HAP-1 (cell line): ENCODE data around the gene AGBL4.

Source experiments
- DNase-seq, 2 experiments: peaks; one replicate each; pipeline ENCODE4 v3.0.0-alpha.2; 2016 to 2020; ENCODE audit warnings: low spot score in 2 of 2
- H3K27me3 ChIP-seq: fragments of 250-450 bp; sonication (Bioruptor Pico); 2 replicates; pipeline ENCODE4 v1.5.1; 2020; ENCODE audit warnings: low read depth, mild to moderate bottlenecking, moderate library complexity
- H3K36me3 ChIP-seq: fragments of 250-450 bp; sonication (Bioruptor Pico); replicated peaks from 2 replicates; pipeline ENCODE4 v1.5.1; 2020; ENCODE audit warnings: mild to moderate bottlenecking
- H3K4me1 ChIP-seq: fragments of 250-450 bp; sonication (Bioruptor Pico); 2 replicates; pipeline ENCODE4 v1.5.1; 2020; ENCODE audit warnings: mild to moderate bottlenecking
- H3K4me3 ChIP-seq: fragments of 250-450 bp; sonication (Bioruptor Pico); 2 replicates; pipeline ENCODE4 v1.5.1; 2020; ENCODE audit warnings: mild to moderate bottlenecking, moderate library complexity
- H3K9me3 ChIP-seq: fragments of 250-450 bp; sonication (Bioruptor Pico); 2 replicates; pipeline ENCODE4 v1.5.1; 2020; ENCODE audit warnings: mild to moderate bottlenecking, moderate library complexity
- in situ Hi-C: fragments of 300-500 bp; cut with MboI; formaldehyde crosslinking; loops from 3 replicates; pipeline ENCODE4 v1.14.3; 2020; ENCODE audit warnings: low sequenced_read_pairs, inconsistent platforms, mixed read lengths

Gene AGBL4

DNA sequence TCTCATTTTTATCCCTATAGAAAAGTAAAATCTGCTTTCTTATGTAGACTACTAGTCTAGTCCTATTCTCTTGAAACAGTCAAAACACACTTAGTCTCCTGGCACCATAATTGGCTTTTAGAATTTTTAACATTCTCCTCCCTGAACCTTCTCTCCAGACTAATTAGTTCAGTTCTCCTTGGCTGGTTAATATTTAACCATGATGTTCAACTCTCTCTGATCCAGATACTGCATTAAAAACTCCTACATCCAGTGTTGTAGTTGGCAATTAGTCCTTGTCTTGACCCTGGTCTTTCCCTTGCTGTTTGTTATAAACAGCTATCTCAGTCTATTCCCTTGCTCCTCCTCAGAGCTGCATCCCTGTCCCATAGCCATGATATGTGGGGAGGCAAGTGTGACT lies 824.2 kb downstream of the AGBL4 start:
- H3K4me3 ChIP-seq, result no peak overlapping the region
- H3K36me3 ChIP-seq, result no peaks in the 10 kb centered on the region
- H3K9me3 ChIP-seq, result no peaks in the 10 kb centered on the region; the same call in 1 of the 2 replicates
- no peaks in the 10 kb centered on the region for H3K27me3 ChIP-seq
- in situ Hi-C loops, result no loop called here
- no peaks in the 10 kb centered on the region for H3K4me1 ChIP-seq
- DNase-seq, result no peak

DNA sequence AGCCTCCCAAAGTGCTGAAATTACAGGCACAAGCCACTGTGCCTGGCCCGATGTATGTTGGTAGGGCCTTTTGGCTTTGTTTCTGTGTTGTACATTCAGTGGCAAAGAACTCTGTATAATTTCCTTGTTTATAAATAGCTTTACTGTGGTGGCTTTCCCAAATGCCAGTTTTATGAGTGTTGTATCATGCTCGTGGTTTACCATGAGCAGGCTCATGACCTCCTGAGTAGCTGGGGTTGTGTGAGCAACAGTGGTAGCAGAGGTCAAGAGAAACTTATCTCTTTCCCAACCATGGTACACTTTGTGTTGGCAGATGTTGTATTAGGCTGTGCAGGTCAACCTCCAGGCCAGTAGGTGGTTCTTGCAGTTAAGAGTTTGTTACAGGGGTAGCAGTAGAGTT lies 826.7 kb downstream of the AGBL4 start:
- Histone ChIP-seq H3K36me3 (no peaks in the 10 kb centered on the region), H3K9me3 (no peaks in the 10 kb centered on the region), H3K4me1 (no peaks in the 10 kb centered on the region), H3K4me3 (no peak overlapping the region), H3K27me3 (no peaks in the 10 kb centered on the region)
- in situ Hi-C loops, result no loop called here
- DNase-seq, result no peak

DNA sequence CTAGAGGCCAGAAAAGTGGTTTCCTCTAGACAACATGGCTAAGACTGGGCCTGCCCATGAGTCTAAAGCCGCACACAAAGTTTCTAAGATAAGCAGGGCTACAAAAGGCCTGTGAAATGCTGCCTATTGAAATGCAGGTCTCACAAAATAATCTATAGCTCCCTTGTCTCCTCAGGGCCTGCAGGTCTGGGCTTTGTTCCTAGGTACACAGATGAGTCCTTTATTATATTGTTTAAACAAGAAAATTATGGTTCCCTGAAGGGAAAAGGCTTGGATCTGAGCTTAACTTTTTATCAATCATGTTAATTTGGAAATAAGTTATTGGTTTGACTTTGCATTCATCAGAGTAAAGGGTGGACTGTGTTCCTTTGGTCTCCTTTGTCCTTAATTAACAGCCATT lies 833.6 kb downstream of the AGBL4 start:
- no peaks in the 10 kb centered on the region for H3K36me3 ChIP-seq
- no peaks in the 10 kb centered on the region for H3K9me3 ChIP-seq
- no peaks in the 10 kb centered on the region for H3K27me3 ChIP-seq
- in situ Hi-C loops, result no loop called here
- no peak for DNase-seq
- H3K4me1 ChIP-seq, result no peaks in the 10 kb centered on the region
- no peak overlapping the region for H3K4me3 ChIP-seq

DNA sequence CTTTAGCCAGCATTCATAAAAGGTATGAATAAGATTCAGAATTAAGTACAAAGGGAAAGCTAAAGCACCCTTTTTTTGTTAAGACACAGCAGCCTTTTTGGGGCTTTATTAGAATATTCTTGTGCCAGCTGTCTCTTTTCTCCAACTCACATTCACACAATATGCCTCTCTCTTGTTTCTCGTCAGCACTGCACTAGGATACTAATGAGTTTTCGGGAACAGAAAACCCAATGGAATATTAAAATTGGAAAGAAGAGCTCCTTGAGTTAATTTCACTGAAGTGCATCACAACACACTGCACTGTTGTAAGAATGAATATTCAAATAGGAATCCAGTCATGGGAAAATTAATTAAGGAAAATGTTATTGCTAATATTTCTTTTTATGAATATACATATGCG lies 836.7 kb downstream of the AGBL4 start:
- H3K27me3 ChIP-seq, result no peaks in the 10 kb centered on the region
- DNase-seq, result no peak
- H3K9me3 ChIP-seq, result no peaks in the 10 kb centered on the region
- no peaks in the 10 kb centered on the region for H3K36me3 ChIP-seq
- H3K4me1 ChIP-seq, result no peaks in the 10 kb centered on the region
- in situ Hi-C loops, result no loop called here
- H3K4me3 ChIP-seq, result no peak overlapping the region

DNA sequence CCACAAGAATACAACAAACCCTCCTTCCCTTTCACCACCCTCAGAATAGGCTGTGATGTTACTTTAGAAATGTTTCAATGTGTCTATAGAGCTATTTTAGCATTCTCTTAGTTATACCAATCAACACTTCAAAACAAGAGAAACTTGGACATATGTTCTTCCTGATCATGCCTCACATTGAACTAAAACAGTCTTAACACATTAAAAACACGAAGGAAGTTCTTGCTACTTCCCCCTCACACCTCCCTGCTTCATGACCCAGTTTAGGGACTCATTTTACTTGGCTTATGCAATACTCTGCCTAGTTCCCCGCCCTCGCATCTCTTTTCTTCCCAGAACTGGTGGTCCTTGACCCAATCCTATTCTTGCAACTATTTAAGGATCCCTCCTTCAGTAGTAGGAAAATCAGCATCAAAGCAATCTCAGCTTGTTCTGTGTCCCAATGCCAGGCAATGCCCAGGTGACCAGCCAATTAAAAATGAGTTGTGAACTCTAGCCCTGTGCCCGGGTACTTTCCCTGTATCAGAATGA lies 838.2 kb downstream of the AGBL4 start:
- no peak for DNase-seq
- Histone ChIP-seq H3K4me3 (no peak overlapping the region), H3K4me1 (no peaks in the 10 kb centered on the region), H3K36me3 (no peaks in the 10 kb centered on the region), H3K9me3 (no peaks in the 10 kb centered on the region), H3K27me3 (no peaks in the 10 kb centered on the region)
- in situ Hi-C loops, result no loop called here

DNA sequence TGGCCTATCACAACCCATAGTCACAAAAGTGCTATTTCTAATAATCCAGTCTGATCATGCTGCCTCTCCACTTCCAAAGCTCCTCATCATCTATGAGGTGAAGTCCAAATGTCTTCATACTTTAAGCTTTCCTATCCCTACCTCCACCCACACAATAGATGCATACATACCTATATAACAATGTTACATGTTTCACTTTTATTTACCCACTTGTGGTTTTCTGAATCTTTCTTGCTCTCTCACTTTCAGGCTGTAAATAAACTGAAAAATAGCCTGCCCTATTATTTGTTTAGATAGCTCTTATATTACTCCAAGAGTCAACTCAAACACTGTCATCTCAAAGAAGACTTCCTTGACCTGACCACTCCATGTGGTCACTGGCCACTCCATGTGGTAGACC lies 840.3 kb downstream of the AGBL4 start:
- Histone ChIP-seq H3K9me3 (no peaks in the 10 kb centered on the region), H3K36me3 (no peaks in the 10 kb centered on the region), H3K4me1 (no peaks in the 10 kb centered on the region), H3K4me3 (no peak overlapping the region), H3K27me3 (no peaks in the 10 kb centered on the region)
- in situ Hi-C loops, result no loop called here
- no peak for DNase-seq

DNA sequence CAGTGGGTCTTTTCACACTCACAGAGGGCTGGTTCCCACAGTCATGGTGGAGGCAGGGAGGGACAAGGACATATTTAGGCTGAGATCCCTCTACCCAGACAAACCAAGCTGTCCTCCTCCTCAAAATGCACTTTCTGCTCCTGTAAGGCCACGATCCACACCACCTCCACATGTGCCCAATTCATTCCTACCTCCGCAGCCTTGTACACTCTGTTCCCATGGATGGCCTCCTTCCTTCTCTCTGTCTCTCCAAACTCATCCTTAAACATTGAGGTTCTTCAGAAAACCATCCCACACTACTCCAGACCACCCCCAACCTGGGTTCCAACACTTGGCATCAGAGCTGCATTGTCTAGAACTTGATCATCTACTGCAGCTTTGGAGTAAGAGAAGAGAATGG lies 842.7 kb downstream of the AGBL4 start:
- no peaks in the 10 kb centered on the region for H3K36me3 ChIP-seq
- no peak for DNase-seq
- H3K27me3 ChIP-seq, result no peaks in the 10 kb centered on the region
- H3K9me3 ChIP-seq, result no peaks in the 10 kb centered on the region
- in situ Hi-C loops, result no loop called here
- H3K4me3 ChIP-seq, result no peak overlapping the region
- H3K4me1 ChIP-seq, result no peaks in the 10 kb centered on the region

DNA sequence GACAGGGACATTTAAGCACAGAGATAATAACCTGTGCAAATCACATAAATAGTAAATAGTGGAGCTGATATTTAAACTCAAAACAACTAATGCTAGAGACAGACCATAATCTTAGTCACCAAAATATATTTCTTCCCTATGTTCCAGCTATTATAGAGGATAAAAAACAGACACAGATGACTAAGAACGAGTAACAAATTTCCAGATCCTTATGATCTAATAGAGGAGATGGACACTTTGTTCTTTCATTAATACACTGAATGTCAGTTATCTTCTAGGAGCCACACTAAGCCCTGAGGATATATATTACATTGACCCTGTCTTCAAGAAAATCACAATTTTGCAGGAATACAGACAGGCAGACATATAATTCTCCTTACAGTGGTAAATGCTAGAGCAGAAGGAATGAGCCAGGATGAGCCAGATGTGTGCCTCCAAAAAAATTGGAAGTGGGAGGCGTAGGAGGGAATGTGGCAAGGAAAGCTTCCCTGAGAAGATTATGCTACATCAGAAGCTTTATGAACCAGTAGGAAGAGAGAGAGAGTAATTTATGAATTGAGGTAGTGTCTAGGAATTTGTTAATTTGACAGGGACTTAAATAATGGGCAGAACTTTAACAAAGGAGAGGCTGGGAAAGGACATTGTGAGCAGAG lies 851.7 kb downstream of the AGBL4 start:
- no peak overlapping the region for H3K4me3 ChIP-seq
- in situ Hi-C loops, result no loop called here
- DNase-seq, result no peak
- no peaks in the 10 kb centered on the region for H3K27me3 ChIP-seq
- H3K4me1 ChIP-seq, result no peaks in the 10 kb centered on the region
- H3K9me3 ChIP-seq, result no peaks in the 10 kb centered on the region
- H3K36me3 ChIP-seq, result no peaks in the 10 kb centered on the region

DNA sequence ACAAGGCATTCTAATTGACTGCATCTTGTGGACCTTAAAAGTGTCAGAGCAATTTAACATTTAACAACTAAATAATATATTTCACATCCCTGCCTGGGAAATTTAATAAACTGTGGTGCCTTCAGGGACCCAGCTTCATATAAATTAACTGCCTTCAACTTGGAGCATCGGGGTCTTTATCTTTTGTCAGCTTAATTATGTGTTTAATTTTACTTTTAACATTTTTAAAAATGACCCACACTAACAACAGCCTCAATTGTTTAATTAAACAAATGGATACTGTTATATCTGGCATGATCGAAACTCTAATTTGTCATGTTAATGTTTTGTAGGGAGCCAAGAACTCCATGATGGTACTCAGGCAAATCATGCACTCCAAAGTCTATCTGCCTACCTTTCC lies 857.7 kb downstream of the AGBL4 start:
- no peak overlapping the region for H3K4me3 ChIP-seq
- no peak for DNase-seq
- H3K4me1 ChIP-seq, result no peaks in the 10 kb centered on the region
- no peaks in the 10 kb centered on the region for H3K9me3 ChIP-seq
- H3K27me3 ChIP-seq, result no peaks in the 10 kb centered on the region
- in situ Hi-C loops, result no loop called here
- no peaks in the 10 kb centered on the region for H3K36me3 ChIP-seq

DNA sequence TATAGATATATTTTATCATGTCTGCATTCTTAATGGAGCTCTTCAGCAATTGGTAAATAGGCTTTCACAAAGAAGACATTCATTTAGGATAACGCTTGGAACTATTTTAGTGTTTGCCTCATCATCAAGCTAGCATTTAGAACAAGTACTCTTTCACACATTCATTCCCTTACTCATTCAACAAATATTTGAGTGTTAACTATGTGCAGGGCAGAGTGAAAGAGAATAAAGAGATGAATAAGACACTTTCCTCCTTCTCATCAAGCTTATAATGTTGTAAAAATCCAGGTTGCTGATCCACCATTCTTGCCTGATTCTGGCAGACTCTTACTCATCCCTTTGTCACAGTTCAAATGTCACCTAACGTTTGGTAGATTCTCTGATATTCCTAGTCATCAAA lies 860.7 kb downstream of the AGBL4 start:
- Histone ChIP-seq H3K9me3 (no peaks in the 10 kb centered on the region), H3K36me3 (no peaks in the 10 kb centered on the region), H3K27me3 (no peaks in the 10 kb centered on the region), H3K4me3 (no peak overlapping the region), H3K4me1 (no peaks in the 10 kb centered on the region)
- in situ Hi-C loops, result no loop called here
- no peak for DNase-seq

DNA sequence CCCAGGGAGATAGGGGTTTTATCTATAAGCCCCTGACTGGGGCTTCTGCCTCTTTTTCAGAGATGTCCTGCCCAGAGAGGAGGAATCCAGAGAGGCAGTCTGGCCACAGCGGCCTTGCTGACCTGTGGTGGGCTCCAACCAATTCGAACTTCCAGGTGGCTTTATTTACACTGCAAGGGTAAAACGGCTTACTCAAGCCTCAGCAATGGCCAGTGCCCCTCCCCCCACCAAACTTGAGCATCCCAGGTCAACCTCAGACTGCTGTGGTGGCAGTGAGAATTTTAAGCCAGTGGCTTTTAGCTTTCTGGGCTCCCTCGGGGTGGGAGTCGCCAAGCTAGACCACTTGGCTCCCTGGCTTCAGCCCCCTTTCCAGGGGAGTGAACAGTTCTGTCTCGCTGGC lies 863.1 kb downstream of the AGBL4 start:
- no peaks in the 10 kb centered on the region for H3K4me1 ChIP-seq
- in situ Hi-C loops, result no loop called here
- H3K4me3 ChIP-seq, result no peak overlapping the region
- no peaks in the 10 kb centered on the region for H3K9me3 ChIP-seq
- no peaks in the 10 kb centered on the region for H3K27me3 ChIP-seq
- no peaks in the 10 kb centered on the region for H3K36me3 ChIP-seq
- DNase-seq, result no peak

DNA sequence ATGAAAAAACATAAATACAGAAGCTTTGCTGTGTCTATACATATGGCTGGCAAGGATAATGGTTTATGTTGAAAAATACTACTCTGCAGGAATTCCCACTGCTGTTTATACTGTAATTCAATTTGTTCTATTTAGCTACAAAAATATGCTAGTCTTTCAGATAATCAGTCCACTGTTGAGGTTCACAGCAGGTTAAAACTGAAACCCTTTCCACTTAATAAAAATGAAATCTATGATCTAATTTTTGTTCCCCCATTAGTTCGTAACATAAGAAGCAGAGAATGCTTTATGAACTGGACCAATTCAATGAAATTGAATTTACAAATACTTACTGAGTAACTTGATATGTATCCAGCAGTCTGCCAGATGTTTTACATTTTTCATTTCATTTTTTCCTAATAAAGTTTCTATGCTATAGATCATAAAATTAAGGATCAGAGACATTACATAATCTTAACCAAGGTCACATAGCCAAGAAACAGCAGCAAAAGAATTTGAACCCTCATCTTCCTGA lies 887.0 kb downstream of the AGBL4 start:
- in situ Hi-C loops, result no loop called here
- H3K4me1 ChIP-seq, result no peaks in the 10 kb centered on the region
- no peak for DNase-seq
- H3K27me3 ChIP-seq, result no peaks in the 10 kb centered on the region
- H3K9me3 ChIP-seq, result no peaks in the 10 kb centered on the region
- no peaks in the 10 kb centered on the region for H3K36me3 ChIP-seq
- H3K4me3 ChIP-seq, result no peak overlapping the region

DNA sequence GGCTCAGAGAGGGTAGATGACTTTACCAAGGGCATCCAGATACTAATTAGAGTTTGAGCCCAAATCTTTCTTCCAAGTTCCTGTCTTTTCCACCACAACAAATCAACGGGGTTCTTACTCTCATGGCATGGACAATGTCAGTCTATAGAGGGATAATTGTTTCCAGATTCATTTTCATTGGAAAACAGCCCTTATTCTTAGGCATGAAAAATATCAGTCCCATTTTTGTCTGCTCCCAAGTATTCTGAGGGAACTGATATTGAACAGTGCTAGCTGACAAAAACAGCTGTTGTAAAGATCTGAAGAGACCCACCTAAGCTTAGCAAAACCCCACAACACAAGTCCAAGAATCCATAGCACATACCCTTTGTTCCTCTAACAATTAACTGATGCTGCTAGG lies 898.0 kb downstream of the AGBL4 start:
- Histone ChIP-seq H3K9me3 (no peaks in the 10 kb centered on the region), H3K27me3 (no peaks in the 10 kb centered on the region), H3K4me1 (no peaks in the 10 kb centered on the region), H3K4me3 (no peak overlapping the region), H3K36me3 (no peaks in the 10 kb centered on the region)
- in situ Hi-C loops, result no loop called here
- DNase-seq, result no peak

DNA sequence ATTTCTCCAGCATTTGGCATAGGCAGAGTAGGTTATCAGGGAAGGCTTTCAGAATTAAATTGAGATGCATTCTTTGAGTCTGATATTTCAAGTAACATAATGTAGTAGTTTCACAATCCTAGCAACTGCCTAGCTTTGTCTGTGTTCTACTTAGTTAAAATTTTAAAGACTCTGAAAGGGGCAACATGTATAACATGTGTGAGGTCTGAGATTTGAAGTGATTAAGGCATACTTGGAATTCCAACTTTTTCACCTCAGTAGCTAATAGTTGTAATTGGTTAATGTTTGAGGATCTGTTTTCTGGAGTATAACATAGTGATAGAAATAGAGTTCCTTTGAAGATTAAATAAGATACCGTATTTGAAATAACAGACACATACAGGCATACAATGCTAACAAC lies 911.8 kb downstream of the AGBL4 start:
- no peak overlapping the region for H3K4me3 ChIP-seq
- no peaks in the 10 kb centered on the region for H3K27me3 ChIP-seq
- H3K36me3 ChIP-seq, result no peaks in the 10 kb centered on the region
- no peak for DNase-seq
- H3K9me3 ChIP-seq, result no peaks in the 10 kb centered on the region
- H3K4me1 ChIP-seq, result no peaks in the 10 kb centered on the region
- in situ Hi-C loops, result no loop called here

DNA sequence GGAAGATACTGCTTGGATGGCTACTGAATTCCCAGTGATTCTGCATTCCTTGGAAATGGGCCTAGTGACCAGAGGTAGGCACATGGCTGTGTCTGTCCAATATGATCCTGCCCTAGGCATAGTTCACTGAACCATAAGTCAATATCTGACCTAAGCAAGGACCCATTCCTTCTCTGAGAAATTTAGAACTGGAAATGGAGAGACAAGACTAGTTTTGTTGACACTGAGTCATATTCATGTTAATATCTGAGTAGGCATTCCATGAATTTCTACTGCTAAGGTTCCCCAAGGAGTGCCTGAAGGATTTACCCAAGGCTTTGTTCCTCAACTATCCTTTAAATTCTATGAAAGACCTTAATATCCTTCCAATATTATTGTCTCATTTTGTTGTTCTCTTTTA lies 917.3 kb downstream of the AGBL4 start:
- H3K4me3 ChIP-seq, result no peak overlapping the region
- no peaks in the 10 kb centered on the region for H3K36me3 ChIP-seq
- H3K27me3 ChIP-seq, result no peaks in the 10 kb centered on the region
- no peaks in the 10 kb centered on the region for H3K4me1 ChIP-seq
- H3K9me3 ChIP-seq, result no peaks in the 10 kb centered on the region
- in situ Hi-C loops, result no loop called here
- DNase-seq, result no peak
